ENCODE data around the gene CISTR.
"Not testable (repeated sequence)": the region's sequence is repeated elsewhere in the genome, so short reads cannot be mapped to it uniquely, and the experiment has no call there.

Gene CISTR

DNA sequence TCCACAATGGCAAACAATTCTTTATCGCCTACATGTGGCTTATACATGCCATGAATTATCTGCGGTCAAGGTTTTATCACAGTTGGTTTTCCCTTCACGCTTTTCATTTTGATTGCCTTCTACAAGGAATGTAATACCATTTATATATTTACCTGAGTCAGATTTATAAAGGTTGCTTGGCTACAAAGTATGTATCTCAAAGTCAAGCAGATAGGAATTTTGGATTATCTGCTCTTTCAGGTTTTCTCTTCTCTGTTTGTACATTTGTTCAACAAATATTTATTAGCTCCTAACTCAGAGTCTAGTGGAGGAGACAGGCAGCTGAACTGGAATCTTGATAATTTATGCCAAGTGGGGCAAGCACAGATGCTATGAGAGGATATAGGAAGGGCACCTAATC is 28.5 kb upstream of the CISTR start:
- H3K27me3 ChIP-seq (ENCODE audit: insufficient read depth, low read depth, severe bottlenecking): no peaks in the 10 kb centered on the region
- no peak overlapping the region for H3K27ac ChIP-seq
- no peak for TF ChIP-seq CTCF (IDR thresholded peaks at IDR 0.05; ENCODE audit: low read depth, low read length)
- H3K36me3 ChIP-seq: no peaks in the 10 kb centered on the region
- no peaks in the 10 kb centered on the region for H3K9me3 ChIP-seq (ENCODE audit: severe bottlenecking)
- no peak overlapping the region for H3K4me3 ChIP-seq (ENCODE audit: low read depth, low read length)
- no peak for DNase-seq

DNA sequence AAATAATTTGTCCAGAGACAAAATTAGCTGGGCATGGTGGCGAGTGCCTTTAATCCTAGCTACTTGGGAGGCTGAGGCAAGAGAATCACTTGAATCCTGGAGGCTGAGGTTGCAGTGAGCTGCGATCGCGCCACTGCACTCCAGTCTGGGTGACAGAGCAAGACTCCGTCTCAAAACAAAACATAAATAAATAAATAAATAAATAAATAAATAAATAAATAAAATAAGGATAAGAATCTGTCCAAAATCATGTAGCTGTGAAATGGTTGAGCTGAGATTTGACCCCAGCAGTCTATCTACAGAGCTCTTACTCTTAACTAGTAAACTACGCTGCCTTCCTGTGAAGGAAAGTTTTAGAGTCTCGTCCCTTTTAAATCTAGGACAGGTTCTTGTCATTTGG is 27.9 kb upstream of the CISTR start:
- not testable (repeated sequence) for DNase-seq; H3K27me3 ChIP-seq (ENCODE audit: insufficient read depth, low read depth, severe bottlenecking); H3K27ac ChIP-seq; H3K9me3 ChIP-seq (ENCODE audit: severe bottlenecking); H3K36me3 ChIP-seq; H3K4me3 ChIP-seq (ENCODE audit: low read depth, low read length)

DNA sequence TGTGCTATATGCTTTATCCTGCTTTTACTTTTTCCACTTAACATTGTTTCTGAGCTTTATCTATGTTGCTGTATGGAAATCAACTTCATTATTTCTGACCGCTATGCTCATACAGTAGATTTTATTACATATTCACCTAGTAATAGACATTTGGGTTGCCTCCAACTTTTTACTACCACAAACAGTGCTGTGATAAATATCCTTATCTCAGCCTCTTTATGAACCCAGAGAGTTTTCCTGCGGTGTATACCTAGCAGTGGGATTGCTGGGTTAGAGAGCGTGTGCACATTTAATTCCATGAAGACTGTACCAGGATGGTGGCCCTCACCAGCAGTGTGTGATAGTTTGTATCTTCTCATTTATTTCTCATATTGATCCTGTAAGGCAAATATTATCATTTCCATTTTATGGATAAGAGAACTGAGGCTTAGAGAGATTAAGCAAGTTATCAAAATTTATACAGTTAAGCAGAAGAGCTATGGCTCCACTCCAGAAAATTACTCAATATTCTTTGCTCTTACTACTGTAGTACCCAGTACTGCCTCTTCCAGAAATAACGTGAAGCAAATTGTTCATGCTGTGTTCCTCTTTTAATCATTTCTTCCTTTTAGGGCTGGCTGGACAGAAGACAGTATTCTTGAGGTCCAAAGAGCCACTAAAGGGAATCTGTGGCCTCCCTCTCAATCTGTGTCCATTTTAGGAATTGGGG is 26.3 kb upstream of the CISTR start:
- no peak for TF ChIP-seq CTCF (IDR thresholded peaks at IDR 0.05; ENCODE audit: low read depth, low read length)
- DNase-seq: no peak
- H3K27ac ChIP-seq: no peak overlapping the region
- H3K4me3 ChIP-seq (ENCODE audit: low read depth, low read length): no peak overlapping the region
- no peaks in the 10 kb centered on the region for H3K27me3 ChIP-seq (ENCODE audit: insufficient read depth, low read depth, severe bottlenecking)
- H3K36me3 ChIP-seq: no peaks in the 10 kb centered on the region
- no peaks in the 10 kb centered on the region for H3K9me3 ChIP-seq (ENCODE audit: severe bottlenecking)

DNA sequence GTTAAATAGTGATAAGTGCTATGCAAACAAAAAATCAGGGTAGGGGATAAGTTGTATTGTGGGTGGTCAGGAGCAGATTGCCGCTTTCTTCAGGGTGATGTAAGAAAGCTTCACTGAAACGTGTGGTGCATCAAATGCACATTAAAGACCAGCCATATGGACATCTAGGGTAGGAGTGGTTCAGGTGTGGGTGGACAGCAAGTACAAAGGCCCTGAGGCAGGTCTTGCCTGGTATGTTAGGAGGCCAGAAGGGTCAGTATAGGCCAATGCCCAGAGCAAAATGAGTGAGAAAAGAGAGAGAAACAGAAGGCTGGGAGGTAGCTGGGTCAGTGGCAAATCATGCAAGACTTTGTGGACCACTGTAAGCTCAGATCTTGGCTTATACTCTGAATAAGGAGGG is 25.6 kb upstream of the CISTR start:
- Histone ChIP-seq H3K36me3 (no peaks in the 10 kb centered on the region), H3K9me3 (ENCODE audit: severe bottlenecking) (no peaks in the 10 kb centered on the region), H3K27ac (no peak overlapping the region), H3K27me3 (ENCODE audit: insufficient read depth, low read depth, severe bottlenecking) (no peaks in the 10 kb centered on the region), H3K4me3 (ENCODE audit: low read depth, low read length) (no peak overlapping the region)
- no peak for DNase-seq
- no peak for TF ChIP-seq CTCF (IDR thresholded peaks at IDR 0.05; ENCODE audit: low read depth, low read length)

DNA sequence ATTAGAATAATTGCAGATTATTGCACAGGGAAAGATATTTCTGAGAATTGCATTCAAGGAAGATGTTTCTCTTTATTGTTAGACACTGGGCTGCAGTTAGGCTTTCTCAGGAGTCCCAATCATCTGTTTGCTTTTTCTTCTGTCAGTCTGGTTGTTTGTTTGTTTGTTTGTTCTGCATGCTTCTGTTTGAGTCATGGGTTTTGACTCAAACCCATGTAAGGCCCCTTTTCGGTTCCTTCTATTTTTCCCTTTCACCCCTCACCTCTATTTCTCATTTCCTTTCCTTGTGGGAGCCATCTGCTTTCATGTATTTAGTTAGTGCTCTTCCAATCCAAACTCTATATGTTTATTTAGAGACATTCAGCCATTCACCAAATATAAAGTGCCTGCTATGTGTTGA is 25.1 kb upstream of the CISTR start:
- Histone ChIP-seq H3K27ac (no peak overlapping the region), H3K4me3 (ENCODE audit: low read depth, low read length) (no peak overlapping the region), H3K9me3 (ENCODE audit: severe bottlenecking) (no peaks in the 10 kb centered on the region), H3K27me3 (ENCODE audit: insufficient read depth, low read depth, severe bottlenecking) (no peaks in the 10 kb centered on the region), H3K36me3 (no peaks in the 10 kb centered on the region)
- no peak for DNase-seq
- no peak for TF ChIP-seq CTCF (IDR thresholded peaks at IDR 0.05; ENCODE audit: low read depth, low read length)

DNA sequence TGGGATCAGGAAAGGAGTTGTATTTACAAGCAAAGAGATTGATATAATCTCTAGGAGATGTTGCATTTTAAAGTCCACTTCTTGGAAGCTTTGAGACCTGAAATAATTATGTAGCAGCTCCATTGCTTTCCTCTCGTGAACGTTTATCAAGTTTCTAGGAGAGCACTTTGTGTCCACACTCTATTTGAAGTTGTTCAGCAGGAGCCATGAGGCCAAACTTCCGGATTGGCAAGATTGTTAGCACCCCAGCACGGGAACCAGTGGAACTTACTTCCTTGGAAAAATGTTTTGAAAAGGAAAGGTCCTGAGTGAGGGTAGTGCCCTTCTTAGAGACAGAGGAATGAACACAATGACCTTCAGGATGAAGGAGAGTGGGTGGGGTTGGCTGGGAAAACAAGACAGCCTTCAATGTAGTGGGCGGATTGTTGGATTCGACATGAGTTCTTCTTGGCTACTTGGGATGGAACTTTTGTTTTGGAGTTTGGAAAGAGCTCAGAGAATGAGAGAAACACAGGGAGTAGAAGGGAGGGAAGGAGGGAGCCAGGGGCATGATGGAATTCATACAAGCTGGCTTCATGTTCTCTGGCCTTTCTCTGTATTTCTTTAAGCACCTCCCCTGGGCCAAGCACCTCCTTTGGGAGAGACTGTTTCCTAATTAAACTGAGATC is 23.8 kb upstream of the CISTR start:
- no peak overlapping the region for H3K27ac ChIP-seq
- TF ChIP-seq CTCF (IDR thresholded peaks at IDR 0.05; ENCODE audit: low read depth, low read length): no peak

More for the DNA sequence above, 23.8 kb upstream of the CISTR start:
- Histone ChIP-seq H3K9me3 (ENCODE audit: severe bottlenecking) (no peaks in the 10 kb centered on the region), H3K4me3 (ENCODE audit: low read depth, low read length) (no peak overlapping the region), H3K27me3 (ENCODE audit: insufficient read depth, low read depth, severe bottlenecking) (no peaks in the 10 kb centered on the region), H3K36me3 (no peaks in the 10 kb centered on the region)
- DNase-seq: no peak
